Kidney (tissue), 14 donors: ENCODE results near the gene ALG6. TPM values are rescaled to one million over a fixed set of nuclear protein-coding genes. Genes with fewer than 3 reads are reported as not detected.
"Not testable (repeated sequence)": the region's sequence is repeated elsewhere in the genome, so short reads cannot be mapped to it uniquely, and the experiment has no call there.

Experiments used
- DNase-seq, 5 donors: peaks; one replicate each; pipeline ENCODE4 v3.0.0-alpha.2; 2013 to 2020
- FAIRE-seq: peaks from 2 replicates; lab custom pipeline; 2012; peaks lifted over from hg19 to GRCh38; lab: Jason Lieb, UNC
- H3K27ac ChIP-seq, 2 donors: one replicate each; pipeline ENCODE4 v1.7.0; 2013; ENCODE audit warnings: low read depth in 2 of 2, low read length in 2 of 2, inconsistent platforms in 1 of 2
- H3K27me3 ChIP-seq: one replicate; pipeline ENCODE4 v1.7.1; 2013; ENCODE audit warnings: low read length, inconsistent platforms; ENCODE audit not compliant: control insufficient read depth, insufficient read depth
- H3K36me3 ChIP-seq, 3 donors: one replicate each; pipeline versions ENCODE4 v1.7.0 to v1.7.1; 2013; ENCODE audit warnings: low read length in 3 of 3, control low read depth in 1 of 3, inconsistent platforms in 1 of 3; ENCODE audit not compliant: insufficient read depth in 3 of 3, control insufficient read depth in 2 of 3
- H3K4me1 ChIP-seq, 3 donors: one replicate each; pipeline versions ENCODE4 v1.7.0 to v1.7.1; 2013; ENCODE audit warnings: low read length in 3 of 3, inconsistent platforms in 1 of 3, low read depth in 1 of 3; ENCODE audit not compliant: control insufficient read depth in 2 of 3, insufficient read depth in 2 of 3
- H3K4me3 ChIP-seq, 3 donors: one replicate each; pipeline versions ENCODE4 v1.7.0 to v1.8.1; 2013; ENCODE audit warnings: low read length in 3 of 3, control low read depth in 1 of 3, inconsistent platforms in 1 of 3
- H3K9ac ChIP-seq, 3 donors: one replicate each; pipeline versions ENCODE4 v1.7.0 to v1.7.1; 2013; ENCODE audit warnings: low read length in 3 of 3, control low read depth in 1 of 3, inconsistent platforms in 1 of 3
- H3K9me3 ChIP-seq, 3 donors: one replicate each; pipeline versions ENCODE4 v1.7.0 to v1.7.1; 2013; ENCODE audit warnings: low read length in 3 of 3, control low read depth in 1 of 3, inconsistent platforms in 1 of 3; ENCODE audit not compliant: control insufficient read depth in 2 of 3, insufficient read depth in 1 of 3
- CTCF ChIP-seq: IDR thresholded peaks from 3 replicates; pipeline ENCODE4 v1.5.1; 2012; ENCODE audit warnings: mild to moderate bottlenecking, moderate library complexity, borderline replicate concordance; ENCODE audit not compliant: insufficient read depth; ENCODE audit errors: extremely low read depth
- intact Hi-C: fragments of 100-400 bp; cut with DNase I; formaldehyde crosslinking; loops from one replicate; pipeline ENCODE4 v1.11.1; 2022
- polyA plus RNA-seq: library from polyadenylated mRNA; stranded (reverse); fragments of 350-450 nt; fragmentation: Illumina TruSeq; extraction: RNeasy Lipid Tissue Mini Kit (QIAGEN cat#74804); gene quantifications from one replicate; pipeline ENCODE4 v1.2.3, GENCODE V29; 2014; ENCODE audit warnings: low read depth, low replicate concordance; ENCODE audit not compliant: insufficient read depth
- total RNA-seq: library from RNA; stranded (reverse); fragmentation: NEBNext Ultra II Directional; extraction: Animal tissue kit (Norgen Biotek cat#: 25700); gene quantifications from one replicate; pipeline ENCODE4 v1.2.1, GENCODE V29; 2021
- donor health status: control.
- donor health status: control.
- donor health status: control.
- donor health status: control.
- donor health status: control.
- donor health status: DM: yes; HTN: yes; CAD: no.
- donor health status: Normal renal cell carcinoma (clear cell type).

ALG6 gene
- total and polyA plus RNA-seq, 2 donors from 2014 or later = 10.2 to 11.2 TPM

GRCh38 chr1:63461661-63462230 is 94.3 kb downstream of the ALG6 start:
- no peak for FAIRE-seq
- no peaks in the 10 kb centered on the region for H3K27me3 ChIP-seq
- no peak overlapping the region for H3K4me3 ChIP-seq

GRCh38 chr1:63463248-63463647 is 95.8 kb downstream of the ALG6 start:
- H3K36me3 ChIP-seq = no peaks in the 10 kb centered on the region
- FAIRE-seq (no peak), DNase-seq (no peak)
- no peak for TF ChIP-seq CTCF
- no peak overlapping the region for H3K9ac ChIP-seq
- no peaks in the 10 kb centered on the region for H3K27me3 ChIP-seq
- H3K27ac ChIP-seq = no peak overlapping the region
- intact Hi-C loops = no loop called here
- H3K4me1 ChIP-seq = no peaks in the 10 kb centered on the region
- H3K4me3 ChIP-seq = no peak overlapping the region
- H3K9me3 ChIP-seq = peaks cover 0 to 6% (median 0%) of the 10 kb centered on the region in 3 donors

More at GRCh38 chr1:63461661-63462230, 94.3 kb downstream of the ALG6 start:
- intact Hi-C loops = no loop called here
- Histone ChIP-seq H3K9ac (no peak overlapping the region), H3K36me3 (no peaks in the 10 kb centered on the region), H3K9me3 (peaks cover 0 to 6% (median 0%) of the 10 kb centered on the region in 3 donors), H3K4me1 (no peaks in the 10 kb centered on the region), H3K27ac (no peak overlapping the region)
- no peak for TF ChIP-seq CTCF
- no peak for DNase-seq

GRCh38 chr1:63466181-63466580 is 98.8 kb downstream of the ALG6 start:
- no peaks in the 10 kb centered on the region for H3K36me3 ChIP-seq
- FAIRE-seq = no peak
- no peak overlapping the region for H3K27ac ChIP-seq
- no peak for DNase-seq
- H3K9ac ChIP-seq = no peak overlapping the region
- H3K4me3 ChIP-seq = no peak overlapping the region
- TF ChIP-seq CTCF = no peak
- intact Hi-C loops = no loop called here
- no peaks in the 10 kb centered on the region for H3K4me1 ChIP-seq
- no peaks in the 10 kb centered on the region for H3K27me3 ChIP-seq
- H3K9me3 ChIP-seq = peaks cover 0 to 6% (median 0%) of the 10 kb centered on the region in 3 donors

GRCh38 chr1:63466759-63467158 is 99.3 kb downstream of the ALG6 start:
- H3K4me1 ChIP-seq = no peaks in the 10 kb centered on the region
- TF ChIP-seq CTCF = no peak
- no peak overlapping the region for H3K27ac ChIP-seq
- no peaks in the 10 kb centered on the region for H3K27me3 ChIP-seq
- intact Hi-C loops = no loop called here
- no peak overlapping the region for H3K9ac ChIP-seq
- FAIRE-seq (no peak), DNase-seq (no peak)
- peaks cover 0 to 2% (median 0%) of the 10 kb centered on the region in 3 donors for H3K9me3 ChIP-seq
- no peaks in the 10 kb centered on the region for H3K36me3 ChIP-seq
- no peak overlapping the region for H3K4me3 ChIP-seq

- H3K9me3 ChIP-seq, H3K9ac ChIP-seq, H3K27me3 ChIP-seq, H3K4me1 ChIP-seq, intact Hi-C loops, H3K4me3 ChIP-seq, DNase-seq, H3K27ac ChIP-seq, H3K36me3 ChIP-seq, FAIRE-seq: not testable (repeated sequence)
Measured at GRCh38 chr1:63468683-63469082, 101.3 kb downstream of the ALG6 start.
